Panc1 (cell line): Measurements from ENCODE around the gene APCDD1L. TPM values are rescaled to one million over a fixed set of nuclear protein-coding genes. Genes with fewer than 3 reads are reported as not detected.

Experiments used
- ATAC-seq: fragments of 200-7000 bp; cut with Tn5 transposase; 2 replicates; pipeline ENCODE4 v1.9.1; 2020; ENCODE audit warnings: mild to moderate bottlenecking, moderate library complexity
- BruUV-seq: library from RNA; stranded (reverse); fragments of 400-500 nt; replicated peaks from 2 replicates; lab custom pipeline; 2021; lab: Mats Ljungman, UMichigan
- CTCF ChIA-PET: fragments of 300-600 bp; sonication (Branson Sonifier 250); formaldehyde crosslinking; loops from one replicate; lab custom pipeline; 2022; ENCODE audit warnings: antibody characterized with exemption; lab: Charles Lee
- POLR2A ChIA-PET: fragments of 300-600 bp; sonication (Branson Sonifier 250); formaldehyde crosslinking; loops from one replicate; lab custom pipeline; 2022; ENCODE audit warnings: antibody characterized with exemption; lab: Charles Lee
- DNase-seq: peaks from one replicate; pipeline ENCODE4 v3.0.0-alpha.2; 2010; ENCODE audit warnings: low read depth, low spot score
- H3K27ac ChIP-seq: 2 replicates; pipeline ENCODE4 v1.5.1; 2011; ENCODE audit warnings: mild to moderate bottlenecking, low read length, inconsistent platforms
- H3K27me3 ChIP-seq: fragments of 200-500 bp; sonication (Bioruptor generic); 2 replicates; pipeline ENCODE4 v1.6.0; 2014; ENCODE audit warnings: low read length, inconsistent platforms; ENCODE audit not compliant: control insufficient read depth, insufficient read depth
- H3K36me3 ChIP-seq: fragments of 200-500 bp; sonication (Bioruptor generic); 2 replicates; pipeline ENCODE4 v1.5.1; 2014; ENCODE audit warnings: inconsistent platforms, mild to moderate bottlenecking, low read length, moderate library complexity; ENCODE audit not compliant: control insufficient read depth, insufficient read depth
- H3K4me1 ChIP-seq: 2 replicates; pipeline ENCODE4 v1.5.1; 2011; ENCODE audit warnings: inconsistent platforms, mild to moderate bottlenecking, low read length, moderate library complexity; ENCODE audit not compliant: control insufficient read depth, insufficient read depth
- H3K4me3 ChIP-seq, 2 experiments: 2 replicates each; pipeline ENCODE4 v1.5.1; 2011 to 2012; ENCODE audit warnings: low read depth in 2 of 2, low read length in 2 of 2, mild to moderate bottlenecking in 2 of 2, inconsistent platforms in 1 of 2, moderate library complexity in 1 of 2
- H3K9me3 ChIP-seq: fragments of 200-500 bp; sonication (Bioruptor generic); 2 replicates; pipeline ENCODE4 v1.5.1; 2014; ENCODE audit warnings: low read depth, mild to moderate bottlenecking, inconsistent platforms, low read length, moderate library complexity; ENCODE audit not compliant: control insufficient read depth, insufficient read depth
- POLR2AphosphoS5 ChIP-seq: IDR thresholded peaks from 2 replicates; pipeline ENCODE4 v1.6.1; 2012; ENCODE audit warnings: mild to moderate bottlenecking, low read depth, low read length, moderate library complexity
- SIN3A ChIP-seq: IDR thresholded peaks from 2 replicates; pipeline ENCODE4 v1.6.1; 2012; ENCODE audit warnings: low read depth, mild to moderate bottlenecking, low read length, moderate library complexity, borderline replicate concordance; ENCODE audit not compliant: insufficient read depth
- TCF7L2 ChIP-seq: IDR thresholded peaks from 2 replicates; pipeline ENCODE4 v1.6.1; 2011; ENCODE audit warnings: mild to moderate bottlenecking, low read depth, low read length, inconsistent platforms
- in situ Hi-C: cut with HindIII; loops from 2 replicates; pipeline ENCODE4 v1.10.0; 2016; ENCODE audit warnings: low sequenced_read_pairs, low pct_unique_long_range_greater_than_20kb
- intact Hi-C: fragments of 100-400 bp; cut with micrococcal nuclease; formaldehyde crosslinking; loops from one replicate; pipeline ENCODE4 v1.10.0; 2022; ENCODE audit not compliant: unreplicated experiment
- total RNA-seq: library from RNA; stranded (reverse); gene quantifications from one replicate; pipeline ENCODE4 v1.2.1, GENCODE V29; 2021; ENCODE audit not compliant: unreplicated experiment
- TF ChIP-seq, protein P1 (sequence below), 2 experiments: IDR thresholded peaks; 2 replicates each; pipeline ENCODE4 v1.6.1; 2011 to 2012; ENCODE audit warnings: low read depth in 2 of 2, control low read depth in 1 of 2, low read length in 1 of 2, mild to moderate bottlenecking in 1 of 2, moderate library complexity in 1 of 2; ENCODE audit not compliant: insufficient read depth in 1 of 2
- TF ChIP-seq, protein P2 (sequence below): fragments of 450-650 bp; IDR thresholded peaks from 2 replicates; pipeline ENCODE4 v1.5.1; 2017; ENCODE audit warnings: mild to moderate bottlenecking

Gene APCDD1L
- total RNA-seq, 1 experiment from 2014 or later, result 0.62 TPM

GRCh38 chr20:58521763-58522162 lies 6.6 kb upstream of the APCDD1L start:
- in situ Hi-C loops (no loop called here), intact Hi-C loops (no loop called here)
- TF ChIP-seq SIN3A, result no peak
- TF ChIP-seq POLR2AphosphoS5, result no peak
- TF ChIP-seq, protein P1, sequence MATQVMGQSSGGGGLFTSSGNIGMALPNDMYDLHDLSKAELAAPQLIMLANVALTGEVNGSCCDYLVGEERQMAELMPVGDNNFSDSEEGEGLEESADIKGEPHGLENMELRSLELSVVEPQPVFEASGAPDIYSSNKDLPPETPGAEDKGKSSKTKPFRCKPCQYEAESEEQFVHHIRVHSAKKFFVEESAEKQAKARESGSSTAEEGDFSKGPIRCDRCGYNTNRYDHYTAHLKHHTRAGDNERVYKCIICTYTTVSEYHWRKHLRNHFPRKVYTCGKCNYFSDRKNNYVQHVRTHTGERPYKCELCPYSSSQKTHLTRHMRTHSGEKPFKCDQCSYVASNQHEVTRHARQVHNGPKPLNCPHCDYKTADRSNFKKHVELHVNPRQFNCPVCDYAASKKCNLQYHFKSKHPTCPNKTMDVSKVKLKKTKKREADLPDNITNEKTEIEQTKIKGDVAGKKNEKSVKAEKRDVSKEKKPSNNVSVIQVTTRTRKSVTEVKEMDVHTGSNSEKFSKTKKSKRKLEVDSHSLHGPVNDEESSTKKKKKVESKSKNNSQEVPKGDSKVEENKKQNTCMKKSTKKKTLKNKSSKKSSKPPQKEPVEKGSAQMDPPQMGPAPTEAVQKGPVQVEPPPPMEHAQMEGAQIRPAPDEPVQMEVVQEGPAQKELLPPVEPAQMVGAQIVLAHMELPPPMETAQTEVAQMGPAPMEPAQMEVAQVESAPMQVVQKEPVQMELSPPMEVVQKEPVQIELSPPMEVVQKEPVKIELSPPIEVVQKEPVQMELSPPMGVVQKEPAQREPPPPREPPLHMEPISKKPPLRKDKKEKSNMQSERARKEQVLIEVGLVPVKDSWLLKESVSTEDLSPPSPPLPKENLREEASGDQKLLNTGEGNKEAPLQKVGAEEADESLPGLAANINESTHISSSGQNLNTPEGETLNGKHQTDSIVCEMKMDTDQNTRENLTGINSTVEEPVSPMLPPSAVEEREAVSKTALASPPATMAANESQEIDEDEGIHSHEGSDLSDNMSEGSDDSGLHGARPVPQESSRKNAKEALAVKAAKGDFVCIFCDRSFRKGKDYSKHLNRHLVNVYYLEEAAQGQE (IDR thresholded peaks at IDR 0.05; ENCODE audit: insufficient read depth in 1 of 2, low read depth in 2 of 2, low read length in 1 of 2), result no peak
- TF ChIP-seq, protein P2, sequence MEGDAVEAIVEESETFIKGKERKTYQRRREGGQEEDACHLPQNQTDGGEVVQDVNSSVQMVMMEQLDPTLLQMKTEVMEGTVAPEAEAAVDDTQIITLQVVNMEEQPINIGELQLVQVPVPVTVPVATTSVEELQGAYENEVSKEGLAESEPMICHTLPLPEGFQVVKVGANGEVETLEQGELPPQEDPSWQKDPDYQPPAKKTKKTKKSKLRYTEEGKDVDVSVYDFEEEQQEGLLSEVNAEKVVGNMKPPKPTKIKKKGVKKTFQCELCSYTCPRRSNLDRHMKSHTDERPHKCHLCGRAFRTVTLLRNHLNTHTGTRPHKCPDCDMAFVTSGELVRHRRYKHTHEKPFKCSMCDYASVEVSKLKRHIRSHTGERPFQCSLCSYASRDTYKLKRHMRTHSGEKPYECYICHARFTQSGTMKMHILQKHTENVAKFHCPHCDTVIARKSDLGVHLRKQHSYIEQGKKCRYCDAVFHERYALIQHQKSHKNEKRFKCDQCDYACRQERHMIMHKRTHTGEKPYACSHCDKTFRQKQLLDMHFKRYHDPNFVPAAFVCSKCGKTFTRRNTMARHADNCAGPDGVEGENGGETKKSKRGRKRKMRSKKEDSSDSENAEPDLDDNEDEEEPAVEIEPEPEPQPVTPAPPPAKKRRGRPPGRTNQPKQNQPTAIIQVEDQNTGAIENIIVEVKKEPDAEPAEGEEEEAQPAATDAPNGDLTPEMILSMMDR, result no peak
- no peak for TF ChIP-seq TCF7L2
- ChIA-PET POLR2A (no interaction called here), CTCF (interaction anchor here (0.7 kb wide), 1 partner anchor 370 kb away, joined by 3 read pairs; no protein-coding TSS in a partner anchor)
- DNase-seq (no peak), ATAC-seq (no peak)
- Histone ChIP-seq H3K27me3 (no peaks in the 10 kb centered on the region), H3K4me3 (no peak overlapping the region), H3K4me1 (no peaks in the 10 kb centered on the region), H3K9me3 (peaks cover 11% of the 10 kb centered on the region), H3K27ac (no peak overlapping the region), H3K36me3 (no peaks in the 10 kb centered on the region)
- BruUV-seq, result no TSS peak

DNA sequence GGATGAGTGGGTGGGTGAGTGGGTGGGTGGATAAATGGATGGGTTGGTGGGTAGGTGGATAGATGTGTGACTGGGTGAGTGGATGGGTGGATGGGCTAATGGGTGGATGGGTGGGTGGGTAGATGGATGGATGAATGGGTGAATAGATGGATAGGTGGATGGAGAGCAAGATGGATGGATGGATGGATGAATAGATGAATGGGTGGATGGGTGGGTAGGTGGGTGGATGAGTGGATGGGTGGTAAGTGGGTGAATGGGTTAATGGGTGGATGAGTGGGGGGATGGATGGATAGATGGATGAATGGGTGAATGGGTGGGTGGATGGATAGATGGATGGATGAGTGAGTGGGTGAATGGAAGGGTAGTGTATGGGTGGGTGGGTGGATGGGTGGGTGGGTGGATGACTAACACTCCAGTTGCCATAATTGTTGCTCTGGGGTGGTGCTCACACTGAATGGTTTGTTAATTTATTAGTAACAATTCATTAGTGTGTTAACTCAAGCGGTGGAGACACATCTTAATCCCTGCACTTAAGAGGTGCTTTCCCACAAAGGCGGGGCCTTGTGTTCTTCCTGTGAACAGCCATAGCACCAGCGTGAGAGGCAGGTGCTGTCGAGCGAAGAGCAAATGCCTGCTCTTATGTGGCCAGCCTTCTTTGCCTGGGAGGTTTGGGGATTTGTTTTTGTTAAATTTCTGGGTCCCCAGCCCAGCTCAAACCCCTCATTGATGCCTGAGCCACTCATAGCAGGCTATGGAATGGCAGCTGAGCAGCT lies 4.9 kb upstream of the APCDD1L start:
- DNase-seq (no peak), ATAC-seq (no peak)
- in situ Hi-C loops (no loop called here), intact Hi-C loops (no loop called here)
- Histone ChIP-seq H3K27ac (no peak overlapping the region), H3K27me3 (peaks cover 4% of the 10 kb centered on the region; the same call in 1 of the 2 replicates), H3K9me3 (no peaks in the 10 kb centered on the region; the same call in 1 of the 2 replicates), H3K36me3 (no peaks in the 10 kb centered on the region), H3K4me3 (no peak overlapping the region), H3K4me1 (no peaks in the 10 kb centered on the region)
- ChIA-PET POLR2A (no interaction called here), CTCF (no interaction called here)
- BruUV-seq, result no TSS peak
- TF ChIP-seq, protein P2, result no peak
- no peak for TF ChIP-seq TCF7L2
- TF ChIP-seq SIN3A, result no peak
- TF ChIP-seq, protein P1 (IDR thresholded peaks at IDR 0.05; ENCODE audit: insufficient read depth in 1 of 2, low read depth in 2 of 2, low read length in 1 of 2), result no peak
- no peak for TF ChIP-seq POLR2AphosphoS5
